Raji (cell line): ENCODE measurements around the gene OR52E2.

ENCODE experiments used
- POLR2A ChIP-seq: IDR thresholded peaks from 2 replicates; pipeline ENCODE4 v1.6.1; 2011; ENCODE audit warnings: low read depth, low read length, control low read depth; ENCODE audit not compliant: insufficient read depth

Gene OR52E2

DNA sequence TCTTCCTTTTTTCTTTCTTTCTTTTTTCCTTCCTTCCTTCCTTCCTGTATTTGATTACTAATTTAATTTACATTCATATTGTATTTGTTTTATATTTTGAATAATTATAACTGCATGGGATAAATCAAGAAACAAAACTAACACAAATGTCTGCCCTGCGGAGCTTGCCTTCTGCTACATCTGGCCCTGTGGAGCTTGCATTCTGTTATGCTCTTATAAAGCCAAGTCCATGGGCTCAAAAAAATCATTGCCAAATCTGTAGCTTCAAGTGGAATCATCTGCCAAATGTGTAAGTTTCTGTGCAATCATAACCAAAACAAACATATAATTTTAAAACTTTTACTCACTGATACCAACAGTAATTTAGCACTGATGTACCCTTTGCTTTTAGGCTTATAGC is 21.1 kb downstream of the OR52E2 start:
- TF ChIP-seq POLR2A = no peak

DNA sequence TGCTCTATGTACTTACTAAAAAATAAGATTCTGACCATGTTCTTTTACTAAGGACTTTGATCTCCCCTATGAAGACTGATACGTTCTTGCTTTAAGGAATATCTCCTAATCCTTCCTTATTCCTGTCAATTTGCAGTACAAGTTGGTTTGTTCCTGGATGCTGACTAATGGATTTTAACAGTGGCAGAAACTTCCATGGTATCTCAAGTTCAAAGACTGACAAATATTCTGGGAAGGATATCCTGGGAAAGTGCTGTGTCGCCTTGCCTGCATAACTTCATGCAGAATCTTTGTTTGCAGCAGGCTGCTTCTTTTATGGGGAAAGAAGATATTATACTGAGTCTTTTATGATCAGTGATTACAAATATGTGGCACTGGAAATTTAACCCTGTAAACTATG is 21.5 kb downstream of the OR52E2 start:
- TF ChIP-seq POLR2A = no peak

DNA sequence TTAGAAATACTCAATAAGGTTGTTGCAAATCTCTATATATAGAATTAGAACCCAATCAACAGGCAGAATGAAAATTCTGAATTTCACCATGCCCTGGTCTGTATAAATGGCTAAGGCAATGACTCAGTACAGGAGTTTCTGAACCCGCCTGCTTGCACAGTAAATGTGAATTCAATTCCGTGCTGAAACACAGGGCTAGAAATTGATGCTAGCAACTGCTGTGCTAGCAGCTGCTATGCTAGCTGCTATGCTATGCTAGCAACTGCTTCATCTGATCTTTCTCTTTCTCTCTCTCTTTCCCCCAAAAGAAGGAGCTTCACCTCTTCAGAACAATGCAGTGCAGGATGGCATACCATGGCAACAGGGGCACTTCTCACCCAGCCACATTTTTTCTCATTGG is 22.8 kb downstream of the OR52E2 start:
- no peak for TF ChIP-seq POLR2A

DNA sequence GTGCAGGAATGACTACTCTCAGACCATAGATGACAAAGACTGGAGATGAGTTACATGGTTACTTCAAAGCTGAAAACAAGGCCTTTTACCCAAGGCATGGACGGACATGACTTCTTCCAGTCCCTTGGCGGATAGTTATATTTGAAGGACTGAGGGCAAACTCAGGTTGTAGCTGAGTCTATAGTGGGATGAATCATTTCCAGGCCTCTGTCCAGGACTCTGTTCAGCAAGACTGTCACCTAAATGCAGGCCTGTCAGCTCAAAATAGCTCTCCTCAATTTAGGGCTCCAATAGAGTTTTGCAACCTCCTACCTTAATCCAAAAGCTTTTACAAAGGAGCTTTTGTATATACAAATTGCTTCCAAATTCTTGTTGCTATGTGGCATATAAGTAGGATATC is 37.4 kb downstream of the OR52E2 start:
- TF ChIP-seq POLR2A = no peak

DNA sequence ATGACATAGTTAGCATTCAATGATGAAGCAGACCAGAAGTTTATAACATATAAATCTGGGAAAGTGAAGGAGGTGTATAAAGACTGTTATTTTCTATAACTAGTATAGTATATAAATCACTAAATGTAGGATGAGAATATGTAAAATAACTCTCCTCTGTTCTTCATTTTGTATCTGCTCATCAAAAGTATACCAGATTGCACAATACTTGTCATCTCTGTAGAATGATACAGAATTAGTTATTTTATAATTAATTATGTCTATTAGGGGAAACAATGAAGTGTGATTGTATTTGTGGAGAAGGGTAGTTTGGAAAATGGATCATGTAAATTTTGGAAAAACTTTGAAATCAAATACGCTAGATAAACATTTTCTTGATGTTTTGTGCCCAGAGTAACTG is 46.4 kb downstream of the OR52E2 start:
- no peak for TF ChIP-seq POLR2A

DNA sequence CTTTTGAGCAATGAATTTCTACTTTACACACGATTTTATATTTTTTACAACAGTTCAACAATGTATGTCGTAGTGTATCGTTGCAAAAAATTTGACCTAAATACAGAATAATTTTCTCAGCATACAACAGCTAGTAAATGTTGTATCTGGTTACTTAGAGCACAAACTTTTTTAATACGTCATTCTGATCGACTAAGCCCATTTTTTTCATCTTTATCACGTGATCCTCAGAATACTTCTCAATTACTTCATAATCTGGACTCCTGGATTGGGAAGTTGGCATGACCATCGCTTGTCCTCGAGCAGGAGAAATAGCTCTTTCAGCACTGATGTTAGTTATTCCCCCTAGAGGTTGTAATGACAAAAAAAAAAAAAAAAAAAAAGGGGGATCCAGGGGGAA is 48.2 kb downstream of the OR52E2 start:
- TF ChIP-seq POLR2A = no peak
